LoVo (cell line): Measurements from ENCODE around the gene TRPV3.
"Not testable (repeated sequence)": the region's sequence is repeated elsewhere in the genome, so short reads cannot be mapped to it uniquely, and the experiment has no call there.

Experiments used
- DNase-seq: peaks from one replicate; pipeline ENCODE4 v3.0.0-alpha.2; 2016; ENCODE audit warnings: low spot score

The TRPV3 gene

GRCh38 chr17:3524024-3524423 is 33.6 kb downstream of the TRPV3 start:
- DNase-seq = no peak

- DNase-seq = not testable (repeated sequence)
Observed at GRCh38 chr17:3519472-3519871, 38.1 kb downstream of the TRPV3 start.

GRCh38 chr17:3514873-3515272 is 42.7 kb downstream of the TRPV3 start:
- DNase-seq = no peak

GRCh38 chr17:3514167-3514566 is 43.4 kb downstream of the TRPV3 start:
- DNase-seq = not testable (repeated sequence)

DNA sequence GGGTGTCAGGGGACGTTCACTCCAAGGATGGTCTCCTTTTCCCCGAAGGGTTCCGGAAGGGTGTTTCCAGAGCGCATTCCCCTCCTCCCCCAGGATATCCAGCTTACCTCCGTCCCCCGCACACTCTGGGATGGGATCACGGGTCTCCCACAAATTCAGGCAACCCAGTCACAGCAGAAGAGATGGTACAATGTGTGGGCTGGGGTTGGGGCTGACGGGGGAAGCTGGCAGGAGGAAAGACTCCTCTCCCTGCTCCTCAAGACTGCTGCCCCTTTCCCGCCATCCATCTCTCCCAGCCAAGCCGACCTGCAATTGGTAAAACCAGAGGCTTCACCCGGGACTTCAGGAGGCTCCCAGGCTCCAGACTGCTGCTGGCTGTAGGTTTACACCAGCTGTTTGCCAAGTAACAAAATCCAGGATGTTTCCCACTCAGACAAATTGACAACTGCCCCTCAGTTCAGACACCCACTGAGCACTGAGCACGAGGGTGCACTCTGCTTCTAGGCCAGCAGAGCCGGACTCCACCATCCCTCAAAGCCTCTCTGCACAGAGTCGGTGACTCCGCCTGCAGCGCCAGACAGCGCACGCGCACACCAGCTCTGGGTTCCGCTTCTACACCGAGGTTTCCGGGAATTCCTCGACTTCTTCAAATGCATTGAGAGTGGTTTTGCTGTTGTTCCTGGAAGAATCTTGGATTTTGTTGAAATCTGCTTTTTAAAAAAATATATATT is 44.1 kb downstream of the TRPV3 start:
- DNase-seq = no peak

DNA sequence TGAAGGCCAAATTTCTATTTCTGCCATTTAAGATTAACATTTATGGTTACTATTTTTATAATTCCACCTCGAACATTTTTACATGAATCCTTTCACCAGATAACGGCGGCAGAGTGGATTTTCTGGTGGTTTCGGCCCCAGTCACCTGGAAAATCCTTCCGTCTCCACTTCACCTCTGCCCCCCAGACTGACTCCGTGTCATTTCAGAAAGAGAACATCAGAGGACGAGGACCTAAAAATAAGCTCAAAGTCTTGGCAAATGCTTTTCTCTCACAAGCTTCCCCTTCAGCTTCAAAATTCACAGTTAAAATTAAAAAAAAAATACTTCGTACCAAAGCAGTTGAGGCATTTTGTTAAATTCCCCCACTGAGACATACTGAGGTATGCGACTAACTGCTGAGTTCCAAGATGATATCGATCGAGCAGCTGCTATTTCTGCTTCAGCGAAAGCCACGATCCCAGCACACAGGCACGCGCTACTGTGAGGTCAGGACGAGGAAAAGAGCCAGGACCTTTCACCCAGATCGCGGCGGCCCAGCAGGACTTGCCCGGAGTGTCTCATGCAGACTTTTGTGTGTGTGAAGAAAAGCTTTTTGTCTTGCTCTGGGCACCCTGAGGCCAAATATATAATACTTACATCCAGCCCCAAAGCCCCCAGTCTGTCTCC is 45.0 kb downstream of the TRPV3 start:
- DNase-seq = no peak

GRCh38 chr17:3511852-3512504 is 45.6 kb downstream of the TRPV3 start:
- no peak for DNase-seq

GRCh38 chr17:3510090-3510489 is 47.5 kb downstream of the TRPV3 start:
- DNase-seq = no peak

DNA sequence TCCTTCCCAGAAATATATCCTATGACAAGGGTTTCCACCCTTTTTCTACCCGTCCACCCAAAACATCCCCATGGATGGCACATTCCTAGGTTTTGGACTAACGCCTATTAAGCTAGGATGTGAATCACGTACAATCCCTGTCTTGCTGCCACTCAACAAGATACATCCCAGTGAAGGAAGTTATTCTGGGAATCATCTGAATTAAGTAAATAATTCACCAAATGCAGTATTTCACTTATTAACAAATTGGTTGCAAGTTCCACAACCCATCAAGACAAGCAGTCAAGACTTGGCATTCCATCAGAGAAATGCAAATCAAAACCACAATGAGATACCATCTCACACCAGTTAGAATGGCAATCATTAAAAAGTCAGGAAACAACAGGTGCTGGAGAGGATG is 49.7 kb downstream of the TRPV3 start:
- no peak for DNase-seq

DNA sequence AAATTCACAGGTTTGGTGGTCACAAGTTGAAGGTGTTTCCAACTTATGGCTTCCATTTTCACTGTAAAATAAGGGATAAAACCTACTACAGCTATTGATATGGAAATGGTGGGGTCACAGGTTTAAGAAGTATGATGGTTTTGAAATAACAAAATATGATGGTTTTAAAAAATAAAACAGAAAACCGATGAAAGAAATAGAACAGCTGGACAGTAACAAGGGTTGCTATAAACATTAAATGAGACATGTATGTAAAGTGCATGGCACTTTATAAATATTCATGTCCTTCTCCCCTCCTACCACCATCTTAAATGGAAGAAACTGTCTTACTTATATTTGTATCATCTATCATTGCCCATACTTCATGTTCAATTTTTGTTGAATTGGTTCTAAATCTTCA is 50.5 kb downstream of the TRPV3 start:
- no peak for DNase-seq

DNA sequence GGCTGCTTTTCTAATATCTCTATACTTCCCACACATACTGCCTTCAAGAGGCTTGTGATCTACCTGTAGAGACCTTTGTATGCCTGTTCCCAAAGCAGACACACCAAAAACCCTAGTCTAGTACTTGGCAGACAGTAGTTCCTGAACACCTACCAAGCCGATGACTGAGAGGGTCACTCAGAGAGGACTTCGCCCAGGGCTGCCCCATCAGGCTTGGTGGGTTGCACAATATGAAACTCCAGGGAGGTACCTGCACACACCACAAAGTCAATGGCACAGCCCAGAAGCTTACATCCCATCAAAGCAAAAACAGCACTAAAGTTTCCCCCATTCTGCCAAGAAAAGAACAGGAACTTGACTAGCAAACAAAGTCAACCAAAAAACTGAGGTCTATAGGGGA is 51.6 kb downstream of the TRPV3 start:
- DNase-seq = no peak

DNA sequence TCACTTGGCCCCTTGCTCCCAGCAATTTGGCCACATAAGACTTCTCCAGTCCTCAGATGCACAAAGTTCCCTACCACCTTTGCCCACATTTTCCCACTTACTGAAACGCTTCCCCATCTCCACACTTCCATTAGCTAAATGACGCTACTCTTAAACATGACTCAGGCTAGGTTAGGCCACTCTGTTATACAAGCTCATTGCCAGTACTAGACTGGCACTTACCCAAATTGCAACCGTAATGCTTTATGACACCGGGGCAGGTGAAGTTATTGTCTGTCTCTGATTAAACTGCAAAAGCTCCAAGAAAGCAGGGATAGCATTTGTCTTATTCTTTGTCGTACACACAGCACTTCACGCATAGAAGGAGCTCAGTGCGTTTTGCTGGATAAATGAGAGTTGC is 52.6 kb downstream of the TRPV3 start:
- DNase-seq = no peak

GRCh38 chr17:3503285-3503684 is 54.3 kb downstream of the TRPV3 start:
- no peak for DNase-seq

- no peak for DNase-seq
Observed at GRCh38 chr17:3502466-3502865, 55.1 kb downstream of the TRPV3 start.

- no peak for DNase-seq
Observed at GRCh38 chr17:3501344-3501743, 56.3 kb downstream of the TRPV3 start.

- DNase-seq = no peak
Observed at GRCh38 chr17:3497101-3497500, 60.5 kb downstream of the TRPV3 start.

- DNase-seq = no peak
Observed at GRCh38 chr17:3485481-3486068, 72.0 kb downstream of the TRPV3 start.

DNA sequence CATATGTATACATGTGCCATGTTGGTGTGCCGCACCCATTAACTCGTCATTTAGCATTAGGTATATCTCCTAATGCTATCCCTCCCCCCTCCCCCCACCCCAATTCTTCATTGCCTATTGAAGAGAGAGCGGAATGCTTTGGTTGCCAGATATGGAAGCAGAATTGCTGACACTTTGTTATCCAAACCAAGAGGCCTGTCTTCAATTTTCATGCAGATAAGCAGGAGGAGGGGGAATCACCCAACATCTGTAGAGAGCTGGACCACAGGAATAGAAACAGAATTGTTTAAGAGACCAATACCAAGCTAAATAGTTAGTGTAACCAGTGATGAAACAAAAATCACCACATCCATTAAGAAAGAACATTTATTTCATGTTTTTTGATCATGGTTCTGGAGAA is 74.8 kb downstream of the TRPV3 start:
- DNase-seq = no peak

DNA sequence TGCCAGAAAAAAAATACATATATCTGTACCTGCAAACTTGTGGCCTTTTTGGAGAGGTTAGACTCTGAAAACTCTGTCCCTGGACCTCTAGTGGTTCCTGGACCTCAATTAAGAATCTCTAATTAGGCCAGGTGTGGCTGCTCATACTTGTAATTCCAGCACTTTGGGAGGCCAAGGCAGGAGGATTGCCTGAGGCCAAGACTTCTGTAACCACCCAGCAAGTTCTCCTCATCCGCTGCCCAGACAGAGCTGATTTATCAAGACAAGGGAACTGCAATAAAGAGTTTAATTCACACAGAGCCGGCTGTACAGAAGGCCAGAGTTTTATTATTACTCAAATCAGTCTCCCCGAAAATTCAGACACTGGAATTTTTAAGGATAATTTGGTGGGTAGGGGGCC is 77.6 kb downstream of the TRPV3 start:
- DNase-seq = no peak

- DNase-seq = no peak
Observed at GRCh38 chr17:3475812-3476610, 81.6 kb downstream of the TRPV3 start, which contains the start of gene ASPA. ASPA (plus strand) TSS chr17:3475997; CDS start chr17:3476160, 163 bp downstream.

- no peak for DNase-seq
Observed at GRCh38 chr17:3475251-3475685, 82.3 kb downstream of the TRPV3 start.

- peak; percentile 15 for DNase-seq
Observed at GRCh38 chr17:3474212-3474611, 83.4 kb downstream of the TRPV3 start.
